Stimulated activated CD4-positive, alpha-beta T cell treated with anti-CD3 and anti-CD28 coated beads, TNF-alpha, amount 100 ng/mL, for 24 hours (primary cell): ENCODE data around the gene TERB1.
"Not testable (repeated sequence)": the region's sequence is repeated elsewhere in the genome, so short reads cannot be mapped to it uniquely, and the experiment has no call there.

Source experiments
- DNase-seq, 3 experiments: peaks; one replicate each; pipeline ENCODE4 v3.0.0-alpha.2; 2020; ENCODE audit warnings: low read depth in 3 of 3

Gene TERB1

DNA sequence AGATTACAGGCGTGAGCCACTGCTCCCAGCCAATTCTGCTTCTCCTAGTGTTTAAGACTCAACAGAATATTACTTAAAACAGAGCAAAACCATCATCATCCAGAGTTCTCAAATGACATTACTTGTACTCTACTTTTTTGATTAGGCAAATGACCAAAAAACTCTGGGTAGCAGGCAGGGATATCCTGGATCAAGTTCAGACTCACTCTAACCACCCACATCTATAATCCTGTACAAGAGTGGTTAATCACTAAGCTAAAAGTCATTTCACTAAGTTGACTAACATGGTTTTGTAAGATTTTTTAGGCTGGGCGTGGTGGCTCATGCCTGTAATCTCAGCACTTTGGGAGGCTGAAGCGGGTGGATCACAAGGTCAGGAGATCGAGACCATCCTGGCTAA, 22.6 kb upstream of the TERB1 start:
- DNase-seq, result no peak

DNA sequence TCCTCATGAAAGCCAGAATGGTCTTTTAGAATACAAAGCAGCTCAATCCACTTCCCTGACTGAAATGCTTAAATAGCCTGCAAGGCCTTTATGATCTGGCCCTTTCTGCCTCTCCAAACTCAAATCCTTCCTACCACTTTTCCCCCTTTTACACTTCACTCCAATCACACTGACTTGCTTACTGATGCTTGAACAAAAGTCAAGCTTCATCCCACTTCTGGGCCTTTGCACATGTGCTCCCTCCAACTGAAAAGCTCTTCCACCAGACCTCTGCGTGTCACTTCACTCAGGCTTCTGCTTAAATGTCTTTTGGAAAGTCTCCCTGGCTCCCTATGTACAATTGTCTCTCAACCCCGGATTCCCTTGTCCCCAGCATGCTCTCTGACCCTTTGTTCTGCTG, 13.3 kb upstream of the TERB1 start:
- DNase-seq, result no peak

DNA sequence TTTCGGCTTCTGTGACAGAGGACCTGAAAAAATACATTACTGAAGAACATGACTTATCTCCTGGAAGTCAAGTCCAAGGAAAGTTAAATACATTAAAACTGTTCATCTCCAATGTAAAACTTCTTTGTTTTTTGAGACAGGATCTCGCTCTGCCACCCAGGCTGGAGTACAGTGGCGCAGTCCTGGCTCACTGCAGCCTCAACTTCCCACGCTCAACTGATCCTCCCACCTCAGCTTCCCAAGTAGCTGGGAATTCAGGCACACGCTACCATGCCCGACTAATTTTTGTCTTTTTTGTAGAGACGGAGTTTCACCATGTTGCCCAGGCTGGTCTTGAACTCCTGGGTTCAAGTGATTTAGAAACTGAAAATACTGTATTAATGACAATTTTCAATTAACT, 9.7 kb upstream of the TERB1 start:
- no peak for DNase-seq

DNA sequence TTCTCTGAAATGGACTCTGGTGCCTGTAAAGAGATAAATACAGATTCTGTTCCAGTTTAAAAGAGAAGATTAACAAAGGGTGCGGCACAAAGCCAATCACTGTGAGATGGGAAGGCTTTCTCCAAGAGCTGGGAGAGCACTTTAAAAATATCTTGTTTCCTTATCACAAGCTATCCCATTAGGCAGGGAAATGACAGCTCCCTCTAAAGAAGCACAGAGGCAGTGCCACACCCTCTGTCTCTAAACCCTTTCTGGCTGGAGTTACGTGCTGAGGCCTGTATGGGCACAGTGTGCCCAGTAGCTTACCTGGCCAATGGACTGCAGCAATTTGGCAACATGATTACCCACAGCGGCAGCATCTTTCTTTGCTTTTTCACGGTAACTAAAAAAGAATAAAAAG, 9.0 kb upstream of the TERB1 start:
- no peak for DNase-seq

DNA sequence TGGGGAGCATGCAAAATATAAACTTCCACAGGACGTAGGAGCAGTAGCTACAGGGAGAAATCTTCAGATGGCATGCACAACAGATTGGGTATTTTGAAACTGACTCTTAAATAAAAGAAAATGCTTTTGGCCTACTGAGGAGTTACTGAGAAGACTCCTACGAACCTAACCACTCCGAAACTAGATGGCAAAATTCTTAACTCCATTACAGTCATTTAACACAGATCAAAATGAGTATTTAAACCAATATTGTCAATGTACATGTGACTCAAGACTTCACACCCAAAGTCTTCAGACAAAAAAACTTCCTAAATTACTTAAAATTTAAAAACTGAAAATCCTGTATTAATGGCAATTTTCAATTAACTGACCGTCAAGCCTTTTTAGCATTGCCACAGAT, 8.4 kb upstream of the TERB1 start:
- no peak for DNase-seq

DNA sequence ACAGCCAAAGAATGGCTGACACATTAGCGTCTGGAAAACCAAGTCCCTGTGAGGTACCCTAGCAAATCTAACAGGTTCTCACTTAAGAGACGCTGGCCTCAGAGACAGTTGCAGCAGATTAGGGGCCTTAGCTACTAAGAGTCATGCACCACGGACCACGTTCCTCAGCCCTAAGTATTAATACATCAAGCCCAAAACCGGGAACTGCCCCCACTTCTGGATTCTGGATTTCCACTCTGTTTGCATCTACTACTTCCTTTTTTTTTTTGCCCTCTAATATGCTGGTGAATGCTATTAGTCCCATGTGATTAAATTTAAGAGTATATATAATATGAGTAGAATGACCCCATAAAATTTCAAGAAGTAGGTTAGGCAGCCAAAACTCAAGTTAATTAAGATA, 775 bp upstream of the TERB1 start:
- no peak for DNase-seq

DNA sequence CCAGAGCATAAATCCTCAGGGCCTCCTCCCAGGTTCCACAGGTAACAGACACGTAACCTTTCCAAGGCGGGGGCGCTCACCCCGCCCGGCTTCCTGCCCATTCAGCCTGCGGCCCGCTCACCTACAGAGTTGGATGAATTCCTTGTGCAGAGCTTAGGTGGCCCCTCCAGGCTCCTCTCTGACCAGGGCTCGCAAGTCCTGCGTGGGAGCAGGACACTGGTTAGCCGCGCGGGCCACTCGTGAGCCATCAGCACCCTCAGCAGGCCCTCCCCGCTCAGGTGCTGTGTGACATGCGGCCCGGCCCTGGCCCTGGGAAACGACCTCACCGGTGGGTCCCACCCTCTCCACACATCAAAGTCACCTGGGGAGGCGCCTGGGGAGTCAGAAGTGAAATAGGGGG, 528 bp downstream of the TERB1 start:
- no peak for DNase-seq

DNA sequence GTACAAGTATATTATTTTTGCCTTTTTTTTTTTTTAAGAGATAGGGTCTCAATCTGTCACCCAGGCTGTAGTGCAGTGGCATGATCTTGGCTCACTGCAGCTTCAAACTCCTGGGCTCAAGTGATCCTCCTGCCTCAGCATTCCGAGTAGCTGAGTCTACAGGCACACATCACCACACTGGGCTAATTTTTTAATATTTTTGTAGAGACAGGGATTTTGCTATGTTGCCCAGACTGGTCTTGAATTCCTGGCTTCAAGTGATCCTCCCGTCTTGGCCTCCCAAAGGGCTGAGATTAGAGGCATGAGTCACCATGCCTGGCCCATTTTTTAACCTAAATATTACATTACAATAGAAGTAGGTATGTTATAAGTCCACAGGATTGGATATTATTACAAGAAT, 3.2 kb downstream of the TERB1 start:
- no peak for DNase-seq

DNA sequence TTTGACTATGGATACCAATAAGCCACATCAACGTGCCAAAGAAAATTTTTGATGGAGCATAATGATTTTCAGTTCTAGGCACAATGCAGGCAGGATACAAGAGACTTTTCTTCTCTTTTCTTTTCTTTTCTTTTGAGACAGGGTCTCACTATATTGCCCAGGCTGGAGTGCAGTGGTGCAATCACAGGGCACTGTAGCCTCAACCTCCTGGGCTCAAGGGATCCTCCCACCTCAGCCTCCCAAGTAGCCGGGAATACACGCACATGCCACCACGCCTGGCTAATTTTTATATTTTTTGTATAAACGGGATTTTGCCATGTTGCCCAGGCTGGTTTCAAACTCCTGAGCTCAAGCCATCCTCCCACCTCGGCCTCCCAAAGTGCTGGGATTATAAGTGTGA, 7.4 kb downstream of the TERB1 start:
- not testable (repeated sequence) for DNase-seq

DNA sequence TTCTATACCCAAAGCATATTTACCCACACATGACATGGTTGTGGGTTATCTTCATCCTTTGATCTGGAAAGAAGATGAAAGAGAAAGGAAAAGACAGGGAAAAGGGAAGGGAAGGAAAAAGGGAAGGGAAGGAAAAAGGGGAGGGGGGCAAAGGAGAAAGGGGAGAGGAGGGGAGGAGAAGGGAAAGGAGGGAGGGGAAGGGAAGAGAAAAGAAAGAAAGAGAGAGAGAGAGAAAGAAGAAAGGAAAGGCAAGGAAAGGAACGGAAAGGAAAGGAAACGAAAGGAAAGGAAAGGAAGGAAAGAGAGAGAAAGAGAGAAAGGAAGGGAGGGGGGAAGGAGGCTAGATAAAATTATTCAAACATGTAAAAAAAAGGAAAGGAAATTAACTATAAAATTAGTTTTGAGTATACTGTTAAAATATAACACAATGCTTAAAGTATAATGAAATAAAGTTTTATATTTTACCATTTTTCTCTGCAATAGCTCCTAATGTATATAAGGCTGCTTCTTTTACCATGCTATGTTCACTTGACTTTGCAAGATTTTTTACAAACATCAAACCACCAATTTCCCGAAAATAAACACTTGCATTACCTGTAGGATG, 11.2 kb downstream of the TERB1 start:
- DNase-seq, result no peak

DNA sequence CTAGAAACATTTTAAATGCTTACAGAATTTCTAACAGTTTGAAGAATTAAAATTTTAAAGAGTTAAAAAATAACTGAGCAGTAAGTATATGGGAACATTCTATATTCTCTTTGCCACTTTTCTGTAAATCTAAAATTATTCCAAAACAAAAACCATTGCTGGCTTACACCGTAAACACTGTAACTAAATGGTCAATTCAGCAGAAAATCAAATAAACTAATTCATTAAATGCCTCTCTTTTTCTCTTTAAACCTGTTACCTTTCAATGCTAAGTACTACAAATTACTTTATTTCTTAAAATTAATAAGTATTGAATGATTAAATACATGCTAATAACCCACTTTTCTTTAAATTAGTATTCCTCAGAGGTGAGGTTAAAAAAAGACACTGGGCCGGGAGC, 14.0 kb downstream of the TERB1 start:
- DNase-seq, result no peak

DNA sequence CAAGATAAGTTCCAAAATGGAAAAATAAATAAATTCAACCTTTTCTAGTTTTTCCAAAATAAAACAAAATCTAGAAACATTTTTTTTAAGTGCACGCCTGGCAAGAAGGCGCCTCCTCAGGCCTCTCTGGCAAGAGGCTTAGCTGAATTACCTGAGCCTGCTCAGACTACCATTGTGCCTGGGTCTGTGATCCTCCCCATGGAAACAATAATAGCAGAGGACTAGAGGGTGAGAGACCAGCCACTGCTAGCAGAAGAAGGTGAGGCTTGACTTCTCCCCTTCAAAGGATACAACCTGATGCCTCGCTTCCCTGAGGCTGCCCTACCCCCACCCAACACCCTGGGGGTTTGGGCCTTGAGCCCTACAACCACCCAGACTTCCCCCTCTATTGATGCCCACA, 14.8 kb downstream of the TERB1 start:
- DNase-seq, result no peak

DNA sequence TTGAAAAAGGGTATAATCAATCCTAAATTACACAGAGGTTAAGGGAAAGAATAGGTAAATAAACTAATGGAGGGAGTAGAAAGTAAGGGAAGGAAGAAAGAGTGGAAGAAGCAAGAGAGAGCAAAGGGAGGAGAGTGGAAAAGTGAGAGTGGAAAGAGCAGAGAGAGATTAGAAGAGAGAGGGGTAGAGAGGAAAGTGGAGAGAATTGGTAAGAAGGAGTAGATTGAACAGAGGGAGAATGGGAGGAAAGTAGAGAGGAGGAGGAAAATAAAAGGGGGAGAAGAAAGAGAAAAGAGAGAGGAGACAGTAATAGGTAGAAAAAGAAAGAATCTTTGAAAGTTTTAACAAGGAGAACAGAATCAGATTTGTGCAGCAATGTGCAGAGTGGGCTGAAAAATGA, 24.9 kb downstream of the TERB1 start:
- no peak for DNase-seq

DNA sequence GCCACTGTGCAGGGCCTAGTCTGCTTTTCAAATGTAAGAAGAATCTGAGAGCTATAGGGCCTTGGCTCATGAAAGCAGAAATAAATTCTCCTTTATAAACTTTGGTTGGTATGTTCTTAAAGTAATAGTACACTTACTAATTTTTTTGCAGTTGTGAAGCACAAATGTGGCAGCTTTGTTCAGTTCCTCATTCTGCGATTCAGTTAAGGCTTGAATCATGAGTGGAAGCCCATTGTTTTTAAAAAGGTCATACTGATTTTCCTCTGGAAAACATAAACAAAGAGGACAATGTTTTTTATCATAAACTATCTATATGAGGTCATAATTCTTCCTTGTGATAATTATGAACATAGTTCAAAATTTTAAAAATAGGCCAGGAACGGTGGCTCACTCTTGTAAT, 26.4 kb downstream of the TERB1 start:
- DNase-seq, result no peak

DNA sequence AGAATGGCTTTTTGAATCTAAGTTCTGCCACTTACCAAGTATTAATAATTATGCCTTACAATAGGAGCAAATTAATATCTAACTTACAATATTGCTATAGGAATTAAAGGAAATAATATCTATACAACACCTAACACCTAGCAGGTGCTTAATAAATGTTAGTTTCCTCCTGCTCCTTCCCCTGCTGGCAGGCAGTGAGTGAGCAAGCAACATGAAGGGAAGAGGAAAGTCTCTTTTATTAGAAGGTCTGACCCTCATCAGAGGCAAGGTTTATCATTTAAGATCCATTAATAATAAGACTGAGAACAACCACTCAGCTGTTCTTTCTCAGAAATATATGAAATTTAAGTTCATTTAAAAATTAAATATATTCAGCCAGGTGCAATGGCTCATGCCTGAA, 43.3 kb downstream of the TERB1 start:
- no peak for DNase-seq

DNA sequence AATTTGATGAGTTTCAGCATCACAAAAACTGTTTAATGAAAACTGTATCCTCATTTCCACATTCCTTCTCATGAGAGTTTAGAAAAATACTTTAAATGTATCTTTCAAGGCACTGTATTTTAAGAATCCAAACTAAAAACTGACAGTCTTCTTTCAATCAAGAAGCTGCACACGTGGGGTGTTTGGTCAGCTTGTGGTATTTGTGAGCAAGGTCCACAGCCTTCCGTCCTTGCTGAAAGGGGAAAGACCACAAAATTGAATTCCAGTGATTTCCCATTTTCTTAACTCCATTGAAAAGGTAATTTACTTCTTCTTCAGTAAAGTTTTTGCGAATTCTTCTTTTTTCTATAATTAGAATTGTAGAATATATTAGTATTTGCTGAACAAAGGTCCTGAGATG, 46.6 kb downstream of the TERB1 start:
- DNase-seq, result no peak

DNA sequence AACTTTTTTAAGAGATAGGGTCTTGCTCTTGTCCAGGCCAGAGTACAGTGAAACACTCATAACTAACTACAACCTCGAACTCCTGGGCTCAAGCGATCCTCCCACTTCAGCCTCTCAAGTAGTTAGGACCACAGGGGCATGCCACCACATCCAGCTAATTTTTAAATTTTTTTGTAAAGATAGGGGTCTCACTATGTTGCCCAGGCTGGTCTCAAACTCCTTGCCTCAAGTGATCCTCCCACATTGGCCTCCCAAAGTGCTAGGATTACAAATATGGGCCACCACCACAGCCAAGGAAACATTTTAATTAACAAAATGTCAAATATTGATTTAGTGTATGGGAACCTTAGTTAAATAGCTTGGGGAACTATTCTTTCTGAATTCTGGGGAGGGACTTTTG, 47.2 kb downstream of the TERB1 start:
- DNase-seq, result no peak

DNA sequence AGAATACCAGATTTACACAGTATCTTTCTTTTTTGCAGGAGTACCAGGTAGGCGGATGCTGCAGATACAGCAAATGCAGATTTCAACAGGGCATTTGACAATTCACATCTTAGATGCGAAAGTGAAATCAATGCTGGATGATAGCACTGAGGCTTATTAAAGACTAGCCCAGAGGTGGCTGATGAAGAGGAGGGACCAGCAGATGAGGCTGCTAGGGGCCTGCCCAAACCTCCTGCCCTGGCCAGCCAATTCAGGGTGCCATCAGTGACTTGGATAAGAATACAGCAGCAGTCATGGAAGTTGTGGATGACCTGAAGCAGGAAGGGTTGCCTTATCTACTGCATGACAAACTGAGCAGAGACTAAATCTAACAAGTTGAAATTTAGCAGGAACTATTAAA, 48.4 kb downstream of the TERB1 start:
- DNase-seq, result no peak

DNA sequence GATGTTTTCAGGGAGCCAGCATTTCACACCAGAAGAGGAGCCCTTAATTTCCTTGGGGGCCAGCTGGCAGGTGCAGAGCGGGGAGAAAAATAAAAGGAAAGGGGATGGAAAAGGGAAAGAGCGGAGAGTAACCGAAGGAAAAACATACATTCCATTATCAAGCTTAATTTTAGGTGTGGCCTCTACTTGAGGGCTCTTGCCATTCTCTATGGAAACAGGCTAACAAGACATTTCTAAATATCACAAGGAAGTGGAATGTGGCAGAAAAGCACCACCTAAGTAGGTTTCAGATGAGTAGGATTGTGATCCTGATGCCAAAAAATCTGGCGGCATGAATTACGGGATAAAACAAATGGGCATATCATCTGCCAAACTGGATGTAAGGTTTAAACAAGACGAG, 49.0 kb downstream of the TERB1 start:
- DNase-seq, result no peak

DNA sequence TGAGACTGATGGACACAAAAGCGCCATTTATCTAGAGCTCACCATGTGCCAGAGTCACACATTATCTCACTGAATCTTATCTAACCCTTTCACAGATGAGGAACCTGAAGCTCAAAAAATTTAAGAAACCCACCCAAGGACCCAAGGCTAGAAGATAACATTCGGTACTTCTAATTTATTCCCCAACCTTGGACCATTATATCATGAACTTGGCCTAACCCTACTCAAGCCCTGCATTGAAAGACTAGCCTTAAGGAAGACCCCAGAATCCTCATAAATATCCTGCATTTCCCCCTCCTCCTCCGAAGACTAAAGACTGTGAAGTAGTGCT, 49.4 kb downstream of the TERB1 start:
- no peak for DNase-seq

DNA sequence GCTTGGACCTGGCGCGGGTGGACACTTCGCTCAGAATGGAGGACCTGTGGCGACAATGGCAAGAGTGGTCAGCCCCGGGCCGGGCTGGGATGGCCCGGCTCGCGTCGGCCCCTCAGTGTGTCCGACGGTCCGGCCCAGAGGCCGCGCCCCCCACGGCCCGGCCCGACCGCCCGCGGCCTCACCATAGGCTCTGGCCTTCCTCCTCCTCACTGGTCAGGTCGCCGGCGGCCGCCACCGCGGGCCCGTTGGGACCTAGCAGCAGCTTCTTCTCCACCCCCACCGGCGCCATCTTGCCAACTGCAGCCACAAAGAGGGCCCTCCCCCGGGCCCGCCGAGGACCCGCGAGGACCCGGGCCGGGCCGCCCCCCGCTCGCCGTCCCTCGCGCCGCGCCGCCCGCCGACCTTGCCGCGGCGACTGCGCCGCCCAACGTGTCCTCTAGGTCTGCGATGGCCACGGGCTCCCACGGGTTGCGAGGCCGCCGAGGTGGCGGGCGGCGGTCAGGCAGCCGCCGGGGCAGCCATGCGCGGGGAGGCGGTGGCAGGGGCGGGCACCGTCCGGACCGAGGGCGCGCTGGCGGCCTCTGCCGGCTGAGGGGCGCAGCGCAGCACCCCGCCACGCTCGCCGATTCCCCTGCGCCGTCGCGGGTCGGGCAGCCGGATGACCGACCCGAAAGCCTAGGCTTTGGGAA, 49.9 kb downstream of the TERB1 start, which contains the start of gene DYNC1LI2:
TSS of gene DYNC1LI2 (minus strand) at position 307 of the 689 bp plus-strand sequence. CDS start at position 289, 18 bp downstream.
- peak; percentile 55 to 76 (median 67) for DNase-seq

DNA sequence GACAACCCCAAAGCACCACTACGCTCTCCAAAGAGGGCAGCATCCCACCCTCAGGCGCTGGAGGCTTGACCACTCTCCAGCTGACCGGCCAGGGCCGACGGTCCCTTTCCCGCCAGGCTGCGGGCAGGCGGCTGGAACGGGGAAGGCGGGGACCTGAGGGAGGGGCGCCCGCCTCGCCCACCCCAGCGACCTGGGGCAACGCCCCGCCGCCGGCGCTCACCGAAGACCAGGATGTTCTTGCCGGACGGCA, 50.4 kb downstream of the TERB1 start:
- no peak for DNase-seq

DNA sequence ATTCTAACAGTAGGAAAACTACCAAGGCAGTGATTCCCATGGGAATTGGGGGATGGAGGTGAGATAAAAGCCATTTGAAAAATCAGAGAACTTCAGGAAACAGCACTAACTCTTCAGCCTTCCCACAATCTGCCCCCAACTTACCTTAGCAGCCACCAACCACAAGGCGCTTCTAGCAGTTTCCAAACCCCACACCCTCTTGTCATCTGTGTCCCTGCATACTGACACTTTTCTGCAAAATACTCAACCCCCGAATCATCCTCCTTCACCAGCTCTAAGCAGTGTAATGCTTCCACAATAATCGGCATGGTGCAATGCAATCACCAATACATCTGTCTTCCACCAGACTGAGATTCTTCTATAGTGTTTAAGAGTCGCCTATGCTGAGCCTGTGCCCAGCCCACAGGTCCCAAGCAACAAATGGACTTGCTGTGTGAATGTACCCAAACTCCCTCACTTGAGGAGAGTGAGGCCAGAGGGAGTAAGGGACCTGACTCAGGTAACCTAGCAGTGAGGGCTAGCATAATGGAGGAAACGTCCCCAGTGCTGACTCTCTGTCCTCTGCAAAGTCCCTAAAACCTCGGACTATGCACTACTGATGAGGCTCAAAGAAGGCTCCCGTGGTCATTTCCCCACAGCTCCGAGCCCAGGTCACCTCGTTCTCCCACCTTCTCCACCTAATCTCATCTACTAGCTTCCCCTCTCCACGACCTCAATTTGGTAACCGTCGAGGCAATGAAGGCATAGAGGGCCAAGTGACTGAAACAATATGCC, 50.9 kb downstream of the TERB1 start:
- no peak for DNase-seq

DNA sequence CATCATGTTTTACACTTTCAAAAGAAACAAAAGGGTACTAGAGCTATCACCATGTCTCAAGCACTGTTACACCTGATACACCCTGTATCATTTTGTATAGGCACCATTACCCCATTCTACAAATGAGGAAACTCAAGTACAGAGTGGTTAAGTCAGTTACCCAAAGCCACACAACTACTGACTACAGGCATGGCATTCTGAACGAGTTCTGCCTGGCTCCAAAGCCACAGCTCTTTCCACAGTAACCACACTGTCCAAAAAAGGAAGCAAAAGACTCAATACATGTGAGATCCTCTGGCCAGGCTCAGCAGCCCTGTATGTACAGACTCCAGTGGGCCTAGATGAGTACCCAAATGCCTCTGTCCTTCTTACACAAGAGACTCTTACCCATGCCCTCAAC, 54.7 kb downstream of the TERB1 start:
- DNase-seq, result no peak
